H1 (cell line): Measurements from ENCODE around the gene NIM1K. TPM values are rescaled to one million over a fixed set of nuclear protein-coding genes. Genes with fewer than 3 reads are reported as not detected.

Experiments used
- CTCF ChIA-PET: fragments of 300-600 bp; sonication (Branson Sonifier 250); formaldehyde crosslinking; loops from one replicate; lab custom pipeline; 2021; ENCODE audit not compliant: partially characterized antibody; lab: Charles Lee
- POLR2A ChIA-PET: fragments of 300-600 bp; sonication (Branson Sonifier 250); formaldehyde crosslinking; loops from one replicate; lab custom pipeline; 2021; ENCODE audit warnings: inconsistent platforms; ENCODE audit not compliant: partially characterized antibody; lab: Charles Lee
- DNase-seq, 2 experiments: peaks; one replicate each; pipeline versions ENCODE4 v3.0.0 to v3.0.0-alpha.2; 2010 to 2022; ENCODE audit warnings: low spot score in 2 of 2, low read depth in 1 of 2, mixed read lengths in 1 of 2
- FAIRE-seq: peaks from 2 replicates; lab custom pipeline; 2011; peaks lifted over from hg19 to GRCh38; lab: Jason Lieb, UNC
- H2AFZ ChIP-seq: 2 replicates; pipeline ENCODE4 v1.8.1; 2012; ENCODE audit warnings: low read length, inconsistent platforms
- H2AK5ac ChIP-seq: 2 replicates; pipeline ENCODE4 v1.6.1; 2013; ENCODE audit warnings: low read depth, low read length
- H2BK120ac ChIP-seq: replicated peaks from 2 replicates; pipeline ENCODE3; 2013; ENCODE audit warnings: low read depth, low read length, inconsistent platforms
- H2BK12ac ChIP-seq: 2 replicates; pipeline ENCODE4 v1.6.1; 2013; ENCODE audit warnings: low read depth, low read length
- H2BK15ac ChIP-seq: 2 replicates; pipeline ENCODE4 v1.6.1; 2013; ENCODE audit warnings: low read length
- H2BK20ac ChIP-seq: 2 replicates; pipeline ENCODE4 v1.6.1; 2013; ENCODE audit warnings: low read length
- H2BK5ac ChIP-seq: 2 replicates; pipeline ENCODE4 v1.6.1; 2013; ENCODE audit warnings: low read depth, low read length
- H3K14ac ChIP-seq: 2 replicates; pipeline ENCODE4 v1.6.1; 2013; ENCODE audit warnings: inconsistent platforms; ENCODE audit not compliant: insufficient read length
- H3K18ac ChIP-seq: 2 replicates; pipeline ENCODE4 v1.6.1; 2013; ENCODE audit warnings: low read length; ENCODE audit errors: extremely low read depth
- H3K23ac ChIP-seq: 2 replicates; pipeline ENCODE4 v1.6.1; 2013; ENCODE audit warnings: inconsistent platforms; ENCODE audit not compliant: insufficient read length
- H3K23me2 ChIP-seq: 2 replicates; pipeline ENCODE4 v1.6.1; 2013; ENCODE audit warnings: low read depth, low read length
- H3K27ac ChIP-seq: 2 replicates; pipeline ENCODE4 v1.6.1; 2011; ENCODE audit warnings: low read depth, low read length, inconsistent platforms
- H3K27me3 ChIP-seq, 4 experiments: replicated peaks in 1 of 4; 1 replicate in 1 of 4; 2 replicates in 3 of 4; pipeline versions ENCODE4 v1.6.1 to v1.8.1; 2011 to 2013; ENCODE audit warnings: low read length in 3 of 4, mild to moderate bottlenecking in 3 of 4, inconsistent platforms in 2 of 4, mixed read lengths in 2 of 4, moderate library complexity in 1 of 4; ENCODE audit not compliant: control insufficient read depth in 3 of 4, insufficient read depth in 3 of 4; ENCODE audit errors: extremely low read depth in 1 of 4
- H3K36me3 ChIP-seq, 4 experiments: 2 replicates each; pipeline versions ENCODE4 v1.6.1 to v1.8.1; 2011 to 2013; ENCODE audit warnings: mild to moderate bottlenecking in 4 of 4, low read length in 3 of 4, moderate library complexity in 2 of 4, control low read depth in 1 of 4, inconsistent platforms in 1 of 4; ENCODE audit not compliant: insufficient read depth in 4 of 4, control insufficient read depth in 2 of 4
- H3K4ac ChIP-seq: replicated peaks from 2 replicates; pipeline ENCODE3; 2013; ENCODE audit warnings: low read length, low read depth, mixed read lengths, inconsistent platforms; ENCODE audit not compliant: insufficient read length
- H3K4me1 ChIP-seq, 4 experiments: replicated peaks in 1 of 4; 1 replicate in 1 of 4; 2 replicates in 3 of 4; pipeline versions ENCODE4 v1.6.1 to v1.8.1; 2011 to 2013; ENCODE audit warnings: low read length in 3 of 4, inconsistent platforms in 2 of 4, mixed read lengths in 1 of 4; ENCODE audit not compliant: insufficient read depth in 4 of 4, control insufficient read depth in 3 of 4
- H3K4me2 ChIP-seq, 2 experiments: 2 replicates each; pipeline versions ENCODE4 v1.6.1 to v1.8.1; 2011 to 2013; ENCODE audit warnings: low read depth in 2 of 2, low read length in 2 of 2, control low read depth in 1 of 2, inconsistent platforms in 1 of 2, mild to moderate bottlenecking in 1 of 2; ENCODE audit not compliant: insufficient read depth in 1 of 2
- H3K4me3 ChIP-seq, 4 experiments: fragments of 200-600, 300-600 bp in 1 of 4; sonication (generic), shearing (Covaris generic), sonication (Bioruptor Twin) in 1 of 4; 2 replicates each; pipeline versions ENCODE4 v1.5.1 to v1.8.1; 2011 to 2016; ENCODE audit warnings: low read length in 4 of 4, low read depth in 3 of 4, control low read depth in 2 of 4, inconsistent platforms in 2 of 4, mild to moderate bottlenecking in 2 of 4, mixed read lengths in 1 of 4, moderate library complexity in 1 of 4; ENCODE audit not compliant: insufficient read depth in 2 of 4; ENCODE audit errors: extremely low read depth in 1 of 4
- H3K56ac ChIP-seq: replicated peaks from 2 replicates; pipeline ENCODE3; 2013; ENCODE audit warnings: low read depth, mild to moderate bottlenecking, mixed read lengths, low read length, inconsistent platforms; ENCODE audit not compliant: insufficient read length
- H3K79me1 ChIP-seq: 2 replicates; pipeline ENCODE4 v1.6.1; 2013; ENCODE audit warnings: low read depth, low read length, control low read depth
- H3K79me2 ChIP-seq, 2 experiments: 2 replicates each; pipeline versions ENCODE4 v1.6.1 to v1.8.1; 2012 to 2013; ENCODE audit warnings: low read length in 2 of 2, mild to moderate bottlenecking in 2 of 2, inconsistent platforms in 1 of 2; ENCODE audit not compliant: insufficient read depth in 2 of 2, control insufficient read depth in 1 of 2
- H3K9ac ChIP-seq, 4 experiments: replicated peaks in 1 of 4; 1 replicate in 1 of 4; 2 replicates in 3 of 4; pipeline versions ENCODE4 v1.6.1 to v1.8.1; 2011 to 2013; ENCODE audit warnings: low read depth in 3 of 4, low read length in 3 of 4, control low read depth in 2 of 4, mild to moderate bottlenecking in 2 of 4, moderate library complexity in 2 of 4, inconsistent platforms in 1 of 4; ENCODE audit errors: extremely low read depth in 1 of 4
- H3K9me3 ChIP-seq, 2 experiments: 2 replicates each; pipeline versions ENCODE4 v1.6.1 to v1.8.1; 2012 to 2013; ENCODE audit warnings: mild to moderate bottlenecking in 2 of 2, moderate library complexity in 2 of 2, control low read depth in 1 of 2, inconsistent platforms in 1 of 2, low read depth in 1 of 2, low read length in 1 of 2, mixed read lengths in 1 of 2; ENCODE audit not compliant: insufficient read depth in 2 of 2
- H4K20me1 ChIP-seq, 2 experiments: replicated peaks in 1 of 2; 2 replicates each; pipeline versions ENCODE3 to v1.8.1; 2011 to 2013; ENCODE audit warnings: inconsistent platforms in 2 of 2, low read length in 2 of 2, mild to moderate bottlenecking in 1 of 2; ENCODE audit not compliant: insufficient read depth in 2 of 2, control insufficient read depth in 1 of 2
- H4K5ac ChIP-seq: 2 replicates; pipeline ENCODE4 v1.6.1; 2013; ENCODE audit warnings: low read length, low read depth, mixed read lengths, inconsistent platforms; ENCODE audit not compliant: insufficient read length
- H4K8ac ChIP-seq: 2 replicates; pipeline ENCODE4 v1.8.0; 2013; ENCODE audit warnings: mild to moderate bottlenecking, moderate library complexity, low read length, inconsistent platforms; ENCODE audit not compliant: insufficient read depth; ENCODE audit errors: extremely low read depth
- H4K91ac ChIP-seq: replicated peaks from 2 replicates; pipeline ENCODE3; 2013; ENCODE audit warnings: low read length, mixed read lengths, inconsistent platforms; ENCODE audit not compliant: insufficient read length
- BCL11A ChIP-seq, 2 experiments: IDR thresholded peaks; one replicate each; pipeline ENCODE4 v1.6.1; 2011; ENCODE audit warnings: low read depth in 2 of 2, low read length in 2 of 2, mild to moderate bottlenecking in 2 of 2
- CEBPB ChIP-seq: IDR thresholded peaks from 2 replicates; pipeline ENCODE4 v1.6.1; 2012; ENCODE audit warnings: low read depth, low read length
- HDAC2 ChIP-seq, 2 experiments: fragments of 300-600 bp in 1 of 2; sonication (generic) in 1 of 2; IDR thresholded peaks; 2 replicates each; pipeline ENCODE4 v1.6.1; 2011 to 2012; ENCODE audit warnings: low read depth in 2 of 2, low read length in 2 of 2, mild to moderate bottlenecking in 2 of 2, moderate library complexity in 2 of 2, borderline replicate concordance in 1 of 2, inconsistent platforms in 1 of 2
- KDM1A ChIP-seq: fragments of 200-600, 300-600 bp; sonication (generic); IDR thresholded peaks from 2 replicates; pipeline ENCODE4 v1.7.1; 2016; ENCODE audit warnings: mild to moderate bottlenecking, low read length, borderline replicate concordance
- MAFK ChIP-seq: IDR thresholded peaks from 2 replicates; pipeline ENCODE4 v1.6.1; 2012; ENCODE audit warnings: low read depth, mild to moderate bottlenecking, improper control_type of control experiment, low read length
- NANOG ChIP-seq: IDR thresholded peaks from 2 replicates; pipeline ENCODE4 v1.6.1; 2011; ENCODE audit warnings: low read length, low read depth, mild to moderate bottlenecking, inconsistent platforms; ENCODE audit not compliant: insufficient read depth, poor library complexity, severe bottlenecking
- SP1 ChIP-seq: IDR thresholded peaks from 2 replicates; pipeline ENCODE4 v1.6.1; 2011; ENCODE audit warnings: low read depth, low read length
- WGBS, 2 experiments: shearing (Covaris generic) in 1 of 2; methylation state at CpG; one replicate each; pipeline versions ENCODE4 v1.1.6 to v1.1.7; 2013 to 2015; ENCODE audit warnings: low lambda C conversion rate in 2 of 2, mixed read lengths in 2 of 2, inconsistent platforms in 1 of 2, low coverage in 1 of 2, missing lambda C conversion rate in 1 of 2; ENCODE audit not compliant: insufficient replicate concordance in 2 of 2, insufficient coverage in 1 of 2, insufficient read length in 1 of 2; ENCODE audit errors: extremely low coverage in 1 of 2, missing lambda C conversion rate in 1 of 2; 5-methylcytosine and 5-hydroxymethylcytosine counted together
- polyA plus RNA-seq, 7 experiments: library from polyadenylated mRNA; depleted of rRNA in 3 of 7; stranded (reverse) in 5 of 7; unstranded in 2 of 7; fragments of >200 nt in 5 of 7; fragments of 200-250 nt in 2 of 7; gene quantifications; 1 replicate in 5 of 7; 2 replicates in 1 of 7; 4 replicates in 1 of 7; pipeline versions ENCODE4 v1.2.1 to v1.2.3, GENCODE V29; 2011 to 2013; ENCODE audit warnings: missing spikeins in 2 of 7, mixed read lengths in 2 of 7
- total RNA-seq: library from RNA; stranded (reverse); fragmentation: NEBNext Ultra II Directional; extraction: Animal tissue kit (Norgen Biotek cat#: 25700); gene quantifications from 2 replicates; pipeline ENCODE4 v1.2.1, GENCODE V29; 2021
- TF ChIP-seq, protein P1 (sequence below): IDR thresholded peaks from 2 replicates; pipeline ENCODE4 v1.6.1; 2012; ENCODE audit warnings: inconsistent platforms
- TF ChIP-seq, protein P2 (sequence below): IDR thresholded peaks from 2 replicates; pipeline ENCODE4 v1.6.1; 2011; ENCODE audit warnings: low read length, improper control_type of control experiment

NIM1K gene
- total and polyA plus RNA-seq, 2 of the 8 experiments (the other 6 are each of a cell fraction or from before 2014, with no cell fraction given), result not detected

DNA sequence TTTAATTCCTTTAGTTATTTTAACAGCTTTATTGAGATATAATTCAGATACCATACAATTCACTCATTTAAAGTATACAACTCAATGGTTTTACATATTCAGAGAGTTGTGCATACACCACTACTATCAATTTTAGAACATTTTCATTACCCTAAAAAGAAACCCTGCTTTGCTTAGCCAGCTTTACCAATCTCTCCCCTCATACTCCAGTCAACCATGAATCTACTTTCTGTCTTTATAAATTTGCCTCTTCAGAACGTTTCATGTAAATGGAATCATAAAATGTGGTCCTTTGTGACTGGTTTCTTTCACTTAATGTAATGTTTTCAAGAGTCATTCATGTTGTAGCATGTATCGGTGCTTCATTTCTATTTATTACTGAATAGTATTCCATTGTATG lies 24.9 kb downstream of the NIM1K start:
- Histone ChIP-seq H3K27ac (no peak overlapping the region), H4K20me1 (no peaks in the 10 kb centered on the region), H2BK120ac (no peak overlapping the region), H3K79me1 (no peaks in the 10 kb centered on the region), H3K36me3 (no peaks in the 10 kb centered on the region), H3K4me3 (no peak overlapping the region), H3K23ac (no peak overlapping the region), H2BK15ac (no peak overlapping the region), H2BK12ac (no peak overlapping the region), H3K9me3 (no peaks in the 10 kb centered on the region), H4K5ac (no peak overlapping the region), H3K18ac (no peak overlapping the region), H3K79me2 (no peaks in the 10 kb centered on the region), H3K23me2 (no peaks in the 10 kb centered on the region), H3K56ac (no peak overlapping the region), H3K4ac (no peak overlapping the region), H3K4me2 (no peak overlapping the region), H3K14ac (no peak overlapping the region), H2BK5ac (no peak overlapping the region), H2AFZ (no peak overlapping the region), H3K4me1 (no peaks in the 10 kb centered on the region), H4K91ac (no peak overlapping the region), H4K8ac (no peak overlapping the region), H3K9ac (no peak overlapping the region), H3K27me3 (no peaks in the 10 kb centered on the region), H2AK5ac (no peak overlapping the region), H2BK20ac (no peak overlapping the region)
- FAIRE-seq (no peak), DNase-seq (no peak)
- CTCF ChIA-PET, result no interaction called here
- 75% methylated on average over 2 of the region's 2 CpGs; no CpG with 5 or more reads in 1 of the 2 experiments for WGBS, 2 experiments
- POLR2A ChIA-PET, result no interaction called here
- no peak for TF ChIP-seq MAFK
- TF ChIP-seq HDAC2 (IDR thresholded peaks at IDR 0.05; ENCODE audit: borderline replicate concordance in 1 of 2, low read depth in 2 of 2, low read length in 2 of 2), result no peak
- no peak for TF ChIP-seq CEBPB
- TF ChIP-seq, protein P1, sequence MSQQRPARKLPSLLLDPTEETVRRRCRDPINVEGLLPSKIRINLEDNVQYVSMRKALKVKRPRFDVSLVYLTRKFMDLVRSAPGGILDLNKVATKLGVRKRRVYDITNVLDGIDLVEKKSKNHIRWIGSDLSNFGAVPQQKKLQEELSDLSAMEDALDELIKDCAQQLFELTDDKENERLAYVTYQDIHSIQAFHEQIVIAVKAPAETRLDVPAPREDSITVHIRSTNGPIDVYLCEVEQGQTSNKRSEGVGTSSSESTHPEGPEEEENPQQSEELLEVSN, result no peak
- no peak for TF ChIP-seq NANOG
- TF ChIP-seq BCL11A (IDR thresholded peaks at IDR 0.05; ENCODE audit: low read depth in 2 of 2, low read length in 2 of 2), result no peak
- TF ChIP-seq KDM1A, result no peak
- TF ChIP-seq SP1, result no peak
- TF ChIP-seq, protein P2, sequence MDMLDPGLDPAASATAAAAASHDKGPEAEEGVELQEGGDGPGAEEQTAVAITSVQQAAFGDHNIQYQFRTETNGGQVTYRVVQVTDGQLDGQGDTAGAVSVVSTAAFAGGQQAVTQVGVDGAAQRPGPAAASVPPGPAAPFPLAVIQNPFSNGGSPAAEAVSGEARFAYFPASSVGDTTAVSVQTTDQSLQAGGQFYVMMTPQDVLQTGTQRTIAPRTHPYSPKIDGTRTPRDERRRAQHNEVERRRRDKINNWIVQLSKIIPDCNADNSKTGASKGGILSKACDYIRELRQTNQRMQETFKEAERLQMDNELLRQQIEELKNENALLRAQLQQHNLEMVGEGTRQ, result no peak
